DND-41 (cell line): ENCODE data around the gene UEVLD.
"Not testable (repeated sequence)": the region's sequence is repeated elsewhere in the genome, so short reads cannot be mapped to it uniquely, and the experiment has no call there.

Experiments used
- ATAC-seq: fragments of 200-7000 bp; cut with Tn5 transposase; 3 replicates; pipeline ENCODE4 v1.9.1; 2021; ENCODE audit warnings: low read depth; ENCODE audit not compliant: insufficient read depth
- DNase-seq: peaks from one replicate; pipeline ENCODE4 v3.0.0-alpha.2; 2020
- H2AFZ ChIP-seq: 2 replicates; pipeline ENCODE4 v1.6.0; 2012; ENCODE audit warnings: low read depth, low read length
- H3K27ac ChIP-seq: 2 replicates; pipeline ENCODE4 v1.5.1; 2012; ENCODE audit warnings: low read length, inconsistent platforms
- H3K27me3 ChIP-seq: fragments of 200-600 bp; sonication (generic); 2 replicates; pipeline ENCODE4 v1.6.0; 2012; ENCODE audit warnings: low read length, mild to moderate bottlenecking, inconsistent platforms; ENCODE audit not compliant: insufficient read depth, poor library complexity
- H3K36me3 ChIP-seq: 2 replicates; pipeline ENCODE4 v1.5.1; 2012; ENCODE audit warnings: low read length, inconsistent platforms; ENCODE audit not compliant: insufficient read depth
- H3K4me1 ChIP-seq: 2 replicates; pipeline ENCODE4 v1.5.1; 2012; ENCODE audit warnings: mild to moderate bottlenecking, low read length; ENCODE audit not compliant: insufficient read depth
- H3K4me2 ChIP-seq: 2 replicates; pipeline ENCODE4 v1.6.0; 2012; ENCODE audit warnings: mild to moderate bottlenecking, moderate library complexity, low read length, inconsistent platforms; ENCODE audit not compliant: insufficient read depth
- H3K4me3 ChIP-seq, 2 experiments: fragments of 200-600 bp in 1 of 2; shearing (Covaris generic) in 1 of 2; 2 replicates each; pipeline ENCODE4 v1.5.1; 2012 to 2016; ENCODE audit warnings: inconsistent platforms in 2 of 2, low read length in 2 of 2, mild to moderate bottlenecking in 2 of 2, low read depth in 1 of 2, moderate library complexity in 1 of 2
- H3K79me2 ChIP-seq: 2 replicates; pipeline ENCODE4 v1.6.0; 2012; ENCODE audit warnings: low read length, inconsistent platforms; ENCODE audit not compliant: insufficient read depth
- H3K9ac ChIP-seq: 2 replicates; pipeline ENCODE4 v1.6.0; 2012; ENCODE audit warnings: low read depth, mild to moderate bottlenecking, inconsistent platforms, low read length, moderate library complexity
- H3K9me3 ChIP-seq: 2 replicates; pipeline ENCODE4 v1.5.1; 2012; ENCODE audit warnings: low read length, moderate library complexity, mild to moderate bottlenecking, inconsistent platforms; ENCODE audit not compliant: insufficient read depth, severe bottlenecking
- H4K20me1 ChIP-seq: 2 replicates; pipeline ENCODE4 v1.6.0; 2012; ENCODE audit warnings: low read length; ENCODE audit not compliant: insufficient read depth
- CTCF ChIP-seq: IDR thresholded peaks from 2 replicates; pipeline ENCODE4 v1.5.1; 2012; ENCODE audit warnings: borderline replicate concordance, low read length, moderate library complexity, mild to moderate bottlenecking; ENCODE audit not compliant: poor library complexity, severe bottlenecking; ENCODE audit errors: extremely low read depth
- EZH2 ChIP-seq: IDR thresholded peaks from 3 replicates; pipeline ENCODE4 v1.6.1; 2012; ENCODE audit warnings: borderline replicate concordance, low read depth, mild to moderate bottlenecking, moderate library complexity, low read length, inconsistent platforms; ENCODE audit not compliant: severe bottlenecking

Gene UEVLD

DNA sequence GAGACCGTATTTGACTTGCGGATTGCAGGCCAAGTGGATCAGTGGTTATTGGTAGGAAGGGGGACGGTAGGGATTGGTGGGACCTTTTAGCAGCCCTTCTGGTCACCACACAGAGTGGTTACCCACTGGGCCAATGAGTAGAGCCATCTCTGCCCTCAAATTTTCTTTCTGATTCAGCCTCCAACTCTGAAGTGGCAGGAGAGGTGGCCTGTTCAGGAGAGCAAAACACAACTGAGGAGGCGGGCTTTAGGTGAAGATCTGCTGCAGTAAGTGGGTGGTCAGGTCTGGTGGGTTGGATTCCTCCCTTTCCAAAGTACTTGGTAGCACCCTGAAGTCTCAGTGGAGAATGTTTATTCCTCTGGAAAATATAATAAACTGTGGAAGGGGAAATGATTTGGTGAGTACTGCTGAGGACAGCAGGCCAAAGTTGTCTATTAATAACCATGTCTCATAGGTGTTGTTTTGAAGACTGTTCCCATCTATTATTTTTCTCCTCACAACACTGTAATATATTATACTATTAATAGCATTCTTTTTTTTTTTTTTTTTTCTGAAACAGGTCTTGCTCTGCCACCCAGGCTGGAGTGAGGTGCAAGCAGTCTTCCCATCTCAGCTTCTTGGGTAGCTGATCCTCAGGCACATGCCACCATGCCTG, 12.5 kb upstream of the UEVLD start:
- H3K4me3 ChIP-seq, result no peak overlapping the region
- TF ChIP-seq CTCF (no peak), EZH2 (no peak)
- ATAC-seq (no peak), DNase-seq (no peak)
- H3K9me3 ChIP-seq, result no peaks in the 10 kb centered on the region
- H3K36me3 ChIP-seq, result 0 out of 2 replicates have a peak, but pooled peaks cover 3% of the 10 kb centered on the region
- H4K20me1 ChIP-seq, result no peaks in the 10 kb centered on the region
- no peaks in the 10 kb centered on the region for H3K27me3 ChIP-seq
- no peak overlapping the region for H3K27ac ChIP-seq
- H2AFZ ChIP-seq, result no peak overlapping the region
- H3K79me2 ChIP-seq, result no peaks in the 10 kb centered on the region
- H3K4me2 ChIP-seq, result no peak overlapping the region
- no peak overlapping the region for H3K9ac ChIP-seq
- H3K4me1 ChIP-seq, result no peaks in the 10 kb centered on the region

DNA sequence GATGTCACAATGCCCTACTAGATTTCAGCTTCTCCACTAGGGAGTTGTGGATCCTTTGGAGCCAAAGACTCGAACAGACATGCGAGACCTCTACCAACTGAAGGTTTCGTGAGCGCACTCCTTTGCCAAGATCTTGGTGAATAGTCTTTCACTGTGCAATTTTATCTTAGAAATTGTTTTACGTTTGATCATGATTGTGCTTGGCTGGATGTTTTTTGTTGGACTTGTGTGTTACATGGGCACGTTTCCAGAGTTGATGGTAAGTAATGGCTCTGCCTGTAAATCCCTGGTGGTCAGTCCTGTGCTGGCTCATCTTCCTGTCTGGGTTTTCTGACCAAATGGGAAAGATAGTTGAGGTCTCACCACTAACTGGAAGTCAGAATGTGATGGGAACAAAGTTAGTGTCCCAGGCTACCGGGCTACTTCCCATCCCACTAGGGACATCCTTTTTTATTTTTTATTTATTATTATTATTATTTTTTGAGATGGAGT, 11.3 kb upstream of the UEVLD start, which contains the start of gene MISFA:
MISFA (plus strand) TSS at position 51 of the 492 bp plus-strand sequence; CDS start at position 191, 140 bp downstream.
- Histone ChIP-seq H3K27ac (no peak within 1 kb of the TSS), H2AFZ (no peak within 1 kb of the TSS), H3K36me3 (no peaks in the 10 kb centered on the region), H3K4me1 (no peaks in the 10 kb centered on the region), H3K9me3 (no peaks in the 10 kb centered on the region), H3K79me2 (no peaks in the 10 kb centered on the region), H3K4me2 (no peak within 1 kb of the TSS), H3K9ac (no peak within 1 kb of the TSS), H3K27me3 (no peaks in the 10 kb centered on the region), H3K4me3 (no peak within 1 kb of the TSS), H4K20me1 (no peaks in the 10 kb centered on the region)
- ATAC-seq (no peak), DNase-seq (no peak)
- TF ChIP-seq EZH2, result no peak
- TF ChIP-seq CTCF, result no peak

- Histone ChIP-seq H3K27ac (no peak overlapping the region), H3K9me3 (no peaks in the 10 kb centered on the region), H2AFZ (no peak overlapping the region), H3K36me3 (no peaks in the 10 kb centered on the region), H3K9ac (no peak overlapping the region), H3K4me1 (no peaks in the 10 kb centered on the region), H3K27me3 (no peaks in the 10 kb centered on the region), H3K4me2 (no peak overlapping the region), H3K79me2 (no peaks in the 10 kb centered on the region), H3K4me3 (no peak overlapping the region), H4K20me1 (no peaks in the 10 kb centered on the region)
- ATAC-seq, result no peak
- DNase-seq, result no peak
- TF ChIP-seq CTCF (no peak), EZH2 (no peak)
Measured at GRCh38 chr11:18594999-18595749, 6.6 kb upstream of the UEVLD start.

DNA sequence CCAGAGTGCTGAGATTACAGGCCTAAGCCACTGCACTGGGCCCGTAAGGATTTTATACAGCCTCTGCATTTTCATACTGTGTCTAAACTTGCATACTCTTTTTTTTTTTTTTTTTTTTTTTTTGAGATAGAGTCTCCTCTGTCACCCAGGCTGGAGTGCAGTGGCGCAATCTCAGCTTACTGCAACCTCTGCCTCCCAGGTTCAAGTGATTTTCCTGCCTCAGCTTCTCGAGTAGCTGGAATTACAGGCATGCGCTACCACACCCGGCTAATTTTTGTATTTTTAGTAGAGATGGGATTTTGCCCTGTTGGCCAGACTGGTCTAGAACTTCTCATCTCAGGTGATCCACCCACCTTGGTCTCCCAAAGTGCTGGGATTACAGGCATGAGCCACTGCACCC, 5.6 kb upstream of the UEVLD start:
- H3K9ac ChIP-seq, H3K4me2 ChIP-seq, H3K4me1 ChIP-seq, H4K20me1 ChIP-seq, DNase-seq, H3K27me3 ChIP-seq, H3K27ac ChIP-seq, H3K36me3 ChIP-seq, H3K9me3 ChIP-seq, H3K79me2 ChIP-seq, H3K4me3 ChIP-seq, ATAC-seq, H2AFZ ChIP-seq: not testable (repeated sequence)
